Measurements from ENCODE around the gene TNIK.

DNA sequence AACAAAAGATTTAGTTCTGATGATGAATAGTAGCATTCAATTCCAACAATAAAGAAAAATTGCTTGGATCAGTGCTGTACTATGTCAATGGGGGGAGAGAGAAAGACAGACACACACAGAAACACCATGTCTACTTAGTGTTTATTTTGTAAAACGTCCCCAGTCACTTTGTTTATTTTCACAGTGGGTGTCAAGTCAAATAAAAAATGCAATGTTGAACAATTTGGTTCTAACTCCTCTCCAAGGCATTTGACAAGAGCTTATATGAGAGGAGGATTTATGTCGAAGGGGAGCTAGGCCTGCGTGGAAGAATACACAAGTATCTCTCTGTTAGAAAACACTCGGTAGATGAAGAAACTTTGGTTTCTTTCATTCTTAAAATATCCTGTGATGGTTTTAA, 232.0 kb downstream of the TNIK start:
- TF ChIP-seq, protein P1, sequence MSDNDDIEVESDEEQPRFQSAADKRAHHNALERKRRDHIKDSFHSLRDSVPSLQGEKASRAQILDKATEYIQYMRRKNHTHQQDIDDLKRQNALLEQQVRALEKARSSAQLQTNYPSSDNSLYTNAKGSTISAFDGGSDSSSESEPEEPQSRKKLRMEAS (IDR thresholded peaks at IDR 0.05; ENCODE audit: low read depth, low read length): no peak
- TF ChIP-seq, protein P2, sequence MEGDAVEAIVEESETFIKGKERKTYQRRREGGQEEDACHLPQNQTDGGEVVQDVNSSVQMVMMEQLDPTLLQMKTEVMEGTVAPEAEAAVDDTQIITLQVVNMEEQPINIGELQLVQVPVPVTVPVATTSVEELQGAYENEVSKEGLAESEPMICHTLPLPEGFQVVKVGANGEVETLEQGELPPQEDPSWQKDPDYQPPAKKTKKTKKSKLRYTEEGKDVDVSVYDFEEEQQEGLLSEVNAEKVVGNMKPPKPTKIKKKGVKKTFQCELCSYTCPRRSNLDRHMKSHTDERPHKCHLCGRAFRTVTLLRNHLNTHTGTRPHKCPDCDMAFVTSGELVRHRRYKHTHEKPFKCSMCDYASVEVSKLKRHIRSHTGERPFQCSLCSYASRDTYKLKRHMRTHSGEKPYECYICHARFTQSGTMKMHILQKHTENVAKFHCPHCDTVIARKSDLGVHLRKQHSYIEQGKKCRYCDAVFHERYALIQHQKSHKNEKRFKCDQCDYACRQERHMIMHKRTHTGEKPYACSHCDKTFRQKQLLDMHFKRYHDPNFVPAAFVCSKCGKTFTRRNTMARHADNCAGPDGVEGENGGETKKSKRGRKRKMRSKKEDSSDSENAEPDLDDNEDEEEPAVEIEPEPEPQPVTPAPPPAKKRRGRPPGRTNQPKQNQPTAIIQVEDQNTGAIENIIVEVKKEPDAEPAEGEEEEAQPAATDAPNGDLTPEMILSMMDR (IDR thresholded peaks at IDR 0.05; ENCODE audit: low read depth, low read length): no peak
- TF ChIP-seq POLR2A (IDR thresholded peaks at IDR 0.05; ENCODE audit: extremely low read depth, insufficient read length) (no peak), MYC (IDR thresholded peaks at IDR 0.05; ENCODE audit: low read depth, low read length) (no peak)

All from NB4 (cell line).